ENCODE data around the gene RNF126.

DNA sequence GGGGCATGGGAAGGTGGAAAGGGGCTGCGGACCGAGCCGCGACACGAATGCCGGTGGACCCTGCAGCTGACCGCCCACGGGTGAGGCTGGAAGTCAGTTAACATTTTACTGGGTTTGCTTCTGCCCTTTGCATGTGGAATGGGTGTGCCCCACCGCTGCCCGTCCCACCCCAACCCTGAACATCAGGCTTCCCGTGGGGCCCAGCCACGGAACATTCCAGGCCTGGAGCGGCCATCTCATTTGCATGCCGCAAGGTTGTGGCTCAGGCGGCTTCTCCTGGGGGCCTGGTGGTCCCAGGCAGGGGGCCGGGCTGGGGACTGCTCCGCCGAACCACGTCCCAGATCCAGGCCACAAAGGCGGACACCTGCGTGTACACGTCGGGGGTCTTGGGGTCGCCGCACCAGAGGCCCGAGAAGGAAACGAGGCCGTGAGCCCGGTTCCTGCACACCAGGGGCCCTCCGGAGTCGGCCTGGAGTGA lies 22.5 kb upstream of the RNF126 start:
- TF ChIP-seq, protein P1, sequence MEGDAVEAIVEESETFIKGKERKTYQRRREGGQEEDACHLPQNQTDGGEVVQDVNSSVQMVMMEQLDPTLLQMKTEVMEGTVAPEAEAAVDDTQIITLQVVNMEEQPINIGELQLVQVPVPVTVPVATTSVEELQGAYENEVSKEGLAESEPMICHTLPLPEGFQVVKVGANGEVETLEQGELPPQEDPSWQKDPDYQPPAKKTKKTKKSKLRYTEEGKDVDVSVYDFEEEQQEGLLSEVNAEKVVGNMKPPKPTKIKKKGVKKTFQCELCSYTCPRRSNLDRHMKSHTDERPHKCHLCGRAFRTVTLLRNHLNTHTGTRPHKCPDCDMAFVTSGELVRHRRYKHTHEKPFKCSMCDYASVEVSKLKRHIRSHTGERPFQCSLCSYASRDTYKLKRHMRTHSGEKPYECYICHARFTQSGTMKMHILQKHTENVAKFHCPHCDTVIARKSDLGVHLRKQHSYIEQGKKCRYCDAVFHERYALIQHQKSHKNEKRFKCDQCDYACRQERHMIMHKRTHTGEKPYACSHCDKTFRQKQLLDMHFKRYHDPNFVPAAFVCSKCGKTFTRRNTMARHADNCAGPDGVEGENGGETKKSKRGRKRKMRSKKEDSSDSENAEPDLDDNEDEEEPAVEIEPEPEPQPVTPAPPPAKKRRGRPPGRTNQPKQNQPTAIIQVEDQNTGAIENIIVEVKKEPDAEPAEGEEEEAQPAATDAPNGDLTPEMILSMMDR (IDR thresholded peaks at IDR 0.05 in 4 of 5, conservative IDR thresholded peaks at IDR 0.05 in 1 of 5), result no peak
- TF ChIP-seq POLR2A (IDR thresholded peaks at IDR 0.05), result no peak
